Endothelial cell of umbilical vein (primary cell): ENCODE data around the gene CALCOCO2. TPM values are rescaled to one million over a fixed set of nuclear protein-coding genes. Genes with fewer than 3 reads are reported as not detected.
A peak's percentile ranks its signal among the peaks of the same experiment; 100 is the strongest.

Source experiments
- BruUV-seq: library from RNA; stranded (reverse); fragments of 400-500 nt; replicated peaks from 2 replicates; lab custom pipeline; 2021; lab: Mats Ljungman, UMichigan
- CTCF ChIA-PET: fragments of 300-600, 350-600 bp; sonication (Branson Sonifier 250); formaldehyde crosslinking; loops from one replicate; lab custom pipeline; 2021; ENCODE audit warnings: antibody characterized with exemption, inconsistent platforms; lab: Charles Lee
- POLR2A ChIA-PET: fragments of 300-600, 350-600 bp; sonication (Branson Sonifier 250); formaldehyde crosslinking; loops from one replicate; lab custom pipeline; 2021; ENCODE audit warnings: antibody characterized with exemption, inconsistent platforms; lab: Charles Lee
- DNase-seq: peaks from one replicate; pipeline ENCODE4 v3.0.0-alpha.2; 2011; ENCODE audit warnings: low read depth, low spot score
- FAIRE-seq: peaks from 2 replicates; lab custom pipeline; 2011; peaks lifted over from hg19 to GRCh38; lab: Jason Lieb, UNC
- H2AFZ ChIP-seq: 2 replicates; pipeline ENCODE4 v1.6.0; 2012; ENCODE audit warnings: low read depth, low read length, control low read depth, inconsistent platforms
- H3K27ac ChIP-seq: 2 replicates; pipeline ENCODE4 v1.5.1; 2011; ENCODE audit warnings: low read depth, mild to moderate bottlenecking, control low read depth, low read length, moderate library complexity; ENCODE audit not compliant: insufficient read depth
- H3K27me3 ChIP-seq, 2 experiments: 2 replicates each; pipeline versions ENCODE4 v1.6.0 to v1.6.1; 2011; ENCODE audit warnings: low read length in 2 of 2, mixed read lengths in 1 of 2; ENCODE audit not compliant: control insufficient read depth in 2 of 2, insufficient read depth in 2 of 2
- H3K36me3 ChIP-seq, 2 experiments: 2 replicates in 1 of 2; 3 replicates in 1 of 2; pipeline ENCODE4 v1.5.1; 2011; ENCODE audit warnings: low read length in 2 of 2, mild to moderate bottlenecking in 1 of 2, moderate library complexity in 1 of 2; ENCODE audit not compliant: control insufficient read depth in 2 of 2, insufficient read depth in 2 of 2; ENCODE audit errors: extremely low read depth in 1 of 2
- H3K4me1 ChIP-seq: 3 replicates; pipeline ENCODE4 v1.5.1; 2011; ENCODE audit warnings: mild to moderate bottlenecking, low read length; ENCODE audit not compliant: control insufficient read depth, insufficient read depth; ENCODE audit errors: extremely low read depth
- H3K4me2 ChIP-seq: 2 replicates; pipeline ENCODE4 v1.6.1; 2011; ENCODE audit warnings: low read length, control low read depth, mixed read lengths; ENCODE audit not compliant: insufficient read depth
- H3K4me3 ChIP-seq, 3 experiments: fragments of 200-600 bp in 1 of 3; sonication (generic), shearing (Covaris generic) in 1 of 3; replicated peaks in 1 of 3; 2 replicates each; pipeline ENCODE4 v1.5.1; 2011 to 2016; ENCODE audit warnings: control low read depth in 3 of 3, low read length in 3 of 3, mild to moderate bottlenecking in 2 of 3, inconsistent platforms in 1 of 3, low read depth in 1 of 3, moderate library complexity in 1 of 3; ENCODE audit not compliant: insufficient read depth in 1 of 3
- H3K79me2 ChIP-seq: 2 replicates; pipeline ENCODE4 v1.6.0; 2012; ENCODE audit warnings: low read length, inconsistent platforms; ENCODE audit not compliant: control insufficient read depth, insufficient read depth
- H3K9ac ChIP-seq: replicated peaks from 2 replicates; pipeline ENCODE3; 2011; ENCODE audit warnings: low read length, control low read depth; ENCODE audit not compliant: insufficient read depth; ENCODE audit errors: extremely low read depth
- H3K9me1 ChIP-seq: replicated peaks from 3 replicates; pipeline ENCODE4 v1.6.0; 2011; ENCODE audit warnings: mild to moderate bottlenecking, low read length; ENCODE audit not compliant: control insufficient read depth, insufficient read depth; ENCODE audit errors: extremely low read depth
- H3K9me3 ChIP-seq: replicated peaks from 2 replicates; pipeline ENCODE4 v1.5.1; 2012; ENCODE audit warnings: low read length, inconsistent platforms; ENCODE audit not compliant: control insufficient read depth, insufficient read depth
- H4K20me1 ChIP-seq: replicated peaks from 2 replicates; pipeline ENCODE3; 2011; ENCODE audit warnings: mild to moderate bottlenecking, low read length; ENCODE audit not compliant: control insufficient read depth, insufficient read depth; ENCODE audit errors: extremely low read depth
- EZH2 ChIP-seq: IDR thresholded peaks from 2 replicates; pipeline ENCODE4 v1.6.1; 2012; ENCODE audit warnings: borderline replicate concordance, low read depth, mild to moderate bottlenecking, moderate library complexity, low read length, inconsistent platforms; ENCODE audit not compliant: severe bottlenecking
- FOS ChIP-seq: IDR thresholded peaks from 2 replicates; pipeline ENCODE4 v1.6.1; 2011; ENCODE audit warnings: mild to moderate bottlenecking, low read length, moderate library complexity, borderline replicate concordance; ENCODE audit not compliant: insufficient read depth
- GATA2 ChIP-seq: IDR thresholded peaks from 2 replicates; pipeline ENCODE4 v1.7.0; 2011; ENCODE audit warnings: low read depth, mild to moderate bottlenecking, moderate library complexity, mixed read lengths, low read length; ENCODE audit not compliant: insufficient read length, insufficient read depth
- JUN ChIP-seq: IDR thresholded peaks from 2 replicates; pipeline ENCODE4 v1.6.1; 2011; ENCODE audit warnings: borderline replicate concordance, low read depth; ENCODE audit not compliant: insufficient read length, insufficient read depth
- MYC ChIP-seq: IDR thresholded peaks from one replicate; pipeline ENCODE4 v1.6.1; 2011; ENCODE audit warnings: mild to moderate bottlenecking, low read depth, low read length
- POLR2A ChIP-seq: IDR thresholded peaks from 2 replicates; pipeline ENCODE4 v1.6.1; 2012; ENCODE audit warnings: low read depth, mild to moderate bottlenecking, control low read depth, low read length
- POLR2AphosphoS5 ChIP-seq: IDR thresholded peaks from 2 replicates; pipeline ENCODE4 v1.6.1; 2012; ENCODE audit warnings: low read depth, mild to moderate bottlenecking, control low read depth, low read length, moderate library complexity; ENCODE audit not compliant: insufficient read depth
- dilution Hi-C: fragments of 300-500 bp; cut with MboI; formaldehyde crosslinking; loops from one replicate; pipeline ENCODE4 v1.15.0; 2019; ENCODE audit warnings: low sequenced_read_pairs; ENCODE audit not compliant: extremely low pct_ligation_motif_present
- intact Hi-C: fragments of 100-400 bp; cut with micrococcal nuclease; formaldehyde crosslinking; loops from one replicate; pipeline ENCODE4 v1.10.0; 2022
- polyA plus RNA-seq, 4 experiments: library from polyadenylated mRNA; depleted of rRNA in 3 of 4; stranded (reverse) in 3 of 4; unstranded in 1 of 4; fragments of >200 nt; gene quantifications; 2 replicates each; pipeline versions ENCODE4 v1.2.1 to v1.2.3, GENCODE V29; 2011 to 2012; ENCODE audit warnings: missing spikeins in 1 of 4
- total RNA-seq: library from RNA; stranded (reverse); gene quantifications from 2 replicates; pipeline ENCODE4 v1.2.3, GENCODE V29; 2021
- TF ChIP-seq, protein P1 (sequence below), 2 donors: IDR thresholded peaks; 1 replicate in 1 of 2; 2 replicates in 1 of 2; pipeline ENCODE4 v1.5.1; 2011; ENCODE audit warnings: low read length in 2 of 2, mild to moderate bottlenecking in 2 of 2, moderate library complexity in 2 of 2, control low read depth in 1 of 2, inconsistent platforms in 1 of 2, low read depth in 1 of 2; ENCODE audit not compliant: insufficient read depth in 1 of 2; ENCODE audit errors: extremely low read depth in 1 of 2
- TF ChIP-seq, protein P2 (sequence below): IDR thresholded peaks from 2 replicates; pipeline ENCODE4 v1.6.1; 2011; ENCODE audit not compliant: insufficient read depth, insufficient read length

Gene CALCOCO2
- total and polyA plus RNA-seq, 2 donors (not counting 3 experiments of a cell fraction or from before 2014, with no cell fraction given): 20.6 to 64.9 TPM

DNA sequence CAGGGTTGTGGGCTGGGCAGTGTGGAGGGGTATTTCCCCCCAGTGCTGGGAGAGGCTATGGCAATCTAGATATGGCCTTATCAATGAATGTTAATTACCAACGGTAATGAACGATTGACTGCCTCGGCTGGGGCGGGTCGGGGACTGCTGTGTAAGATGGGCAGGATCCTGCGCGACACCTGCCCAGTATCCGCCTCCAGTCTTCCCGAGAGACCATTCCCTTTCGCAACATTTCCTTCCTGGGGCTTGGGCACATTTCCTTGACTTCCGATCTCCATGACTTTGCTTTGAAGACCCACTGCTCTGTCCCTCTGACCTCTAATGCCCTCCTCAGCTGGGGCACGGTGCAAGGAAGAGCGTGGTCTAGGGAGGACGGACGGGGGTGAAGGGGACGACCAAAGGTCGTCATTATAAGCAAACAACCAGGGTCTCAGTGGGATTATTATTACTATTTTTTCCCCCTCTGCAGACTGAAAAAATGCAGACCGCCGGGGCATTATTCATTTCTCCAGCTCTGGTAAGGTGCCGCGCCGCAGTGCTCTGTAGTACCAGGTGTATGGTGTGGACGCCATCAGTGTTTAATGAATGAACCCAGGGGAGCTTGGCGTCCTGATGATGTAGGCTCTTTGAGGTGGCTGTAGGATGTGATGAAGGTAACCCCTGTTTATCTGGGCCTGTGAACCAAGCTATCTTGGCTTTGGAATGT is 62.3 kb downstream of the CALCOCO2 start:
- Histone ChIP-seq H2AFZ (peak overlapping the region; percentile 12), H3K27me3 (no peaks in the 10 kb centered on the region), H3K4me1 (peaks cover 11% of the 10 kb centered on the region), H3K27ac (peak overlapping the region; percentile 44), H3K79me2 (peaks cover 12% of the 10 kb centered on the region), H3K4me3 (peak overlapping the region; percentile 3 to 79 (median 61)), H3K36me3 (peaks cover 0 to 11% of the 10 kb centered on the region in 2 experiments), H3K9me3 (no peaks in the 10 kb centered on the region), H3K9ac (peak overlapping the region; percentile 64), H3K9me1 (no peaks in the 10 kb centered on the region), H3K4me2 (peak overlapping the region; percentile 79), H4K20me1 (no peaks in the 10 kb centered on the region)
- CTCF ChIA-PET: interaction anchor here (0.5 to 3.1 kb wide), 13 partner anchors 9 to 257 kb away, joined by 3 to 20 read pairs (median 4); no protein-coding TSS in a partner anchor
- FAIRE-seq (no peak), DNase-seq (no peak)
- intact Hi-C loops: loop anchor here (1.0 to 2.0 kb wide), 3 partner anchors 15 to 140 kb away; partner anchors contain the start of gene UBE2Z
- POLR2A ChIA-PET: interaction anchor here (0.7 to 2.8 kb wide), 2 partner anchors 14 to 43 kb away, joined by 3 to 20 read pairs; partner anchors contain the start of gene UBE2Z
- BruUV-seq: TSS peak; percentile 46
- dilution Hi-C loops: no loop called here
- no peak for TF ChIP-seq FOS
- TF ChIP-seq MYC: no peak
- TF ChIP-seq EZH2: no peak
- TF ChIP-seq POLR2A: peak; percentile 48
- TF ChIP-seq, protein P1, sequence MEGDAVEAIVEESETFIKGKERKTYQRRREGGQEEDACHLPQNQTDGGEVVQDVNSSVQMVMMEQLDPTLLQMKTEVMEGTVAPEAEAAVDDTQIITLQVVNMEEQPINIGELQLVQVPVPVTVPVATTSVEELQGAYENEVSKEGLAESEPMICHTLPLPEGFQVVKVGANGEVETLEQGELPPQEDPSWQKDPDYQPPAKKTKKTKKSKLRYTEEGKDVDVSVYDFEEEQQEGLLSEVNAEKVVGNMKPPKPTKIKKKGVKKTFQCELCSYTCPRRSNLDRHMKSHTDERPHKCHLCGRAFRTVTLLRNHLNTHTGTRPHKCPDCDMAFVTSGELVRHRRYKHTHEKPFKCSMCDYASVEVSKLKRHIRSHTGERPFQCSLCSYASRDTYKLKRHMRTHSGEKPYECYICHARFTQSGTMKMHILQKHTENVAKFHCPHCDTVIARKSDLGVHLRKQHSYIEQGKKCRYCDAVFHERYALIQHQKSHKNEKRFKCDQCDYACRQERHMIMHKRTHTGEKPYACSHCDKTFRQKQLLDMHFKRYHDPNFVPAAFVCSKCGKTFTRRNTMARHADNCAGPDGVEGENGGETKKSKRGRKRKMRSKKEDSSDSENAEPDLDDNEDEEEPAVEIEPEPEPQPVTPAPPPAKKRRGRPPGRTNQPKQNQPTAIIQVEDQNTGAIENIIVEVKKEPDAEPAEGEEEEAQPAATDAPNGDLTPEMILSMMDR (IDR thresholded peaks at IDR 0.05; ENCODE audit: extremely low read depth in 1 of 2, insufficient read depth in 1 of 2, low read depth in 1 of 2, low read length in 2 of 2): no peak
- no peak for TF ChIP-seq JUN
- peak; percentile 22 for TF ChIP-seq POLR2AphosphoS5
- TF ChIP-seq, protein P2, sequence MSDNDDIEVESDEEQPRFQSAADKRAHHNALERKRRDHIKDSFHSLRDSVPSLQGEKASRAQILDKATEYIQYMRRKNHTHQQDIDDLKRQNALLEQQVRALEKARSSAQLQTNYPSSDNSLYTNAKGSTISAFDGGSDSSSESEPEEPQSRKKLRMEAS: no peak
- no peak for TF ChIP-seq GATA2
